Aorta (tissue), 5 donors: ENCODE measurements around the gene ZNF148. TPM values are rescaled to one million over a fixed set of nuclear protein-coding genes. Genes with fewer than 3 reads are reported as not detected.
"Not testable (repeated sequence)": the region's sequence is repeated elsewhere in the genome, so short reads cannot be mapped to it uniquely, and the experiment has no call there.

Source experiments
- ATAC-seq: fragments of 200-7000 bp; cut with Tn5 transposase; one replicate; pipeline ENCODE4 v1.9.1; 2022; ENCODE audit warnings: moderate library complexity; ENCODE audit not compliant: low FRiP score
- DNase-seq, 2 donors: peaks; one replicate each; pipeline ENCODE4 v3.0.0-alpha.2; 2020
- H3K27ac ChIP-seq, 2 donors: one replicate each; pipeline ENCODE4 v1.5.1; 2013; ENCODE audit warnings: low read length in 2 of 2, mild to moderate bottlenecking in 2 of 2, moderate library complexity in 2 of 2, control low read depth in 1 of 2, inconsistent platforms in 1 of 2, low read depth in 1 of 2
- H3K27me3 ChIP-seq, 2 donors: one replicate each; pipeline ENCODE4 v1.6.1; 2013; ENCODE audit warnings: control low read depth in 1 of 2, low read length in 1 of 2, mild to moderate bottlenecking in 1 of 2, moderate library complexity in 1 of 2; ENCODE audit not compliant: insufficient read depth in 2 of 2, control insufficient read depth in 1 of 2
- H3K36me3 ChIP-seq, 2 donors: one replicate each; pipeline ENCODE4 v1.6.1; 2013; ENCODE audit warnings: control low read depth in 1 of 2, low read length in 1 of 2, mild to moderate bottlenecking in 1 of 2; ENCODE audit not compliant: insufficient read depth in 2 of 2, control insufficient read depth in 1 of 2
- H3K4me1 ChIP-seq, 2 donors: one replicate each; pipeline ENCODE4 v1.6.1; 2013; ENCODE audit warnings: low read length in 2 of 2, control low read depth in 1 of 2, mild to moderate bottlenecking in 1 of 2, moderate library complexity in 1 of 2; ENCODE audit not compliant: insufficient read depth in 2 of 2, control insufficient read depth in 1 of 2
- H3K4me3 ChIP-seq, 2 donors: one replicate each; pipeline ENCODE4 v1.5.1; 2013; ENCODE audit warnings: low read length in 2 of 2, control low read depth in 1 of 2, mild to moderate bottlenecking in 1 of 2
- H3K9me3 ChIP-seq: one replicate; pipeline ENCODE4 v1.6.1; 2013; ENCODE audit warnings: mild to moderate bottlenecking, low read length; ENCODE audit not compliant: control insufficient read depth
- WGBS, 2 donors: extraction: QIAGEN DNeasy Blood & Tissue Kit; methylation state at CpG; one replicate each; pipeline ENCODE4 v1.1.7; 2013; 5-methylcytosine and 5-hydroxymethylcytosine counted together
- intact Hi-C, 2 donors: fragments of 100-400 bp; cut with DNase I; formaldehyde crosslinking; loops; one replicate each; pipeline versions ENCODE4 v1.14.2 to v1.15.0; 2022
- polyA plus RNA-seq, 2 donors: library from polyadenylated mRNA; stranded (reverse); fragments of 200-250 nt; gene quantifications; one replicate each; pipeline ENCODE4 v1.2.3, GENCODE V29; 2013
- total RNA-seq, 2 donors: library from RNA; stranded (reverse); fragmentation: NEBNext Ultra II Directional; extraction: Animal tissue kit (Norgen Biotek cat#: 25700); gene quantifications; one replicate each; pipeline ENCODE4 v1.2.1, GENCODE V29; 2021
- donor health status: healthy with polysubstance abuse.
- donor health status: Bipolar disorder and iron deficiency.
- donor health status: DM: no; HTN: no; CAD: no.
- donor health status: DM: no; HTN: no; CAD: no.
- donor health status: DM: yes; HTN: yes; CAD: no.

The ZNF148 gene
- total and polyA plus RNA-seq, 4 donors, result 5.3 to 63.8 (median 29.6) TPM

- DNase-seq (no peak), ATAC-seq (no peak)
- Histone ChIP-seq H3K4me3 (no peak overlapping the region), H3K9me3 (no peaks in the 10 kb centered on the region), H3K4me1 (peaks cover 0 to 3% of the 10 kb centered on the region in 2 donors), H3K27ac (no peak overlapping the region), H3K27me3 (no peaks in the 10 kb centered on the region), H3K36me3 (no peaks in the 10 kb centered on the region)
- WGBS, 2 donors, result 40 to 42% methylated on average over 2 of the region's 2 CpGs
- intact Hi-C loops, result no loop called here
These were observed 23.2 kb downstream of the ZNF148 start for GRCh38 chr3:125351814-125352456.

- no peak overlapping the region for H3K27ac ChIP-seq
- no peak overlapping the region for H3K4me3 ChIP-seq
- WGBS, 2 donors, result 95% methylated on average over 7 of the region's 7 CpGs
- peaks cover 0 to 3% of the 10 kb centered on the region in 2 donors for H3K4me1 ChIP-seq
- H3K36me3 ChIP-seq, result no peaks in the 10 kb centered on the region
- intact Hi-C loops, result no loop called here
- ATAC-seq (no peak), DNase-seq (no peak)
- H3K27me3 ChIP-seq, result no peaks in the 10 kb centered on the region
- H3K9me3 ChIP-seq, result no peaks in the 10 kb centered on the region
These were observed 24.0 kb downstream of the ZNF148 start for GRCh38 chr3:125351152-125351551.

GRCh38 chr3:125350597-125350996 is 24.5 kb downstream of the ZNF148 start:
- Histone ChIP-seq H3K27ac (no peak overlapping the region), H3K4me3 (no peak overlapping the region), H3K9me3 (no peaks in the 10 kb centered on the region), H3K4me1 (peaks cover 0 to 3% of the 10 kb centered on the region in 2 donors), H3K27me3 (no peaks in the 10 kb centered on the region), H3K36me3 (no peaks in the 10 kb centered on the region)
- WGBS, 2 donors, result 67 to 70% methylated on average over 5 of the region's 5 CpGs
- DNase-seq, result no peak
- no peak for ATAC-seq
- intact Hi-C loops, result no loop called here

GRCh38 chr3:125349556-125350165 is 25.5 kb downstream of the ZNF148 start:
- DNase-seq, result no peak
- peaks cover 0 to 3% of the 10 kb centered on the region in 2 donors for H3K4me1 ChIP-seq
- H3K36me3 ChIP-seq, result no peaks in the 10 kb centered on the region
- H3K27me3 ChIP-seq, result no peaks in the 10 kb centered on the region
- no peak overlapping the region for H3K4me3 ChIP-seq
- ATAC-seq, result no peak
- intact Hi-C loops, result no loop called here
- no peak overlapping the region for H3K27ac ChIP-seq
- H3K9me3 ChIP-seq, result no peaks in the 10 kb centered on the region

- Histone ChIP-seq H3K4me3 (no peak overlapping the region), H3K27me3 (no peaks in the 10 kb centered on the region), H3K4me1 (peaks cover 0 to 3% of the 10 kb centered on the region in 2 donors), H3K9me3 (no peaks in the 10 kb centered on the region), H3K27ac (no peak overlapping the region), H3K36me3 (no peaks in the 10 kb centered on the region)
- 95 to 96% methylated on average over 3 of the region's 3 CpGs for WGBS, 2 donors
- intact Hi-C loops, result no loop called here
- no peak for DNase-seq
- ATAC-seq, result no peak
These were observed 26.1 kb downstream of the ZNF148 start for GRCh38 chr3:125349055-125349454.

- H3K27ac ChIP-seq, H3K4me3 ChIP-seq, intact Hi-C loops, H3K4me1 ChIP-seq, H3K27me3 ChIP-seq, ATAC-seq, DNase-seq, H3K9me3 ChIP-seq, H3K36me3 ChIP-seq: not testable (repeated sequence)
- 97 to 98% methylated on average over 7 of the region's 7 CpGs for WGBS, 2 donors
These were observed 31.8 kb downstream of the ZNF148 start for GRCh38 chr3:125343367-125343766.

- ATAC-seq, result no peak
- Histone ChIP-seq H3K9me3 (no peaks in the 10 kb centered on the region), H3K27me3 (no peaks in the 10 kb centered on the region), H3K27ac (no peak overlapping the region), H3K36me3 (no peaks in the 10 kb centered on the region), H3K4me1 (peaks cover 0 to 2% of the 10 kb centered on the region in 2 donors), H3K4me3 (no peak overlapping the region)
- intact Hi-C loops, result no loop called here
- 97 to 98% methylated on average over 2 of the region's 2 CpGs for WGBS, 2 donors
- no peak for DNase-seq
These were observed 35.0 kb downstream of the ZNF148 start for GRCh38 chr3:125340121-125340520.

- DNase-seq (no peak), ATAC-seq (no peak)
- Histone ChIP-seq H3K4me3 (no peak overlapping the region), H3K36me3 (no peaks in the 10 kb centered on the region), H3K9me3 (no peaks in the 10 kb centered on the region), H3K27ac (no peak overlapping the region), H3K27me3 (no peaks in the 10 kb centered on the region), H3K4me1 (peaks cover 4 to 5% of the 10 kb centered on the region in 2 donors)
- WGBS, 2 donors, result 98 to 99% methylated on average over 2 of the region's 2 CpGs
- intact Hi-C loops, result no loop called here
These were observed 37.6 kb downstream of the ZNF148 start for GRCh38 chr3:125337506-125337905.
